NCI-H1092 (cell line): ENCODE measurements around the gene COX7A2.

ENCODE experiments used
- DNase-seq: peaks from one replicate; lab custom pipeline; 2025; lab: John Stamatoyannopoulos, UW

Gene COX7A2, protein sequence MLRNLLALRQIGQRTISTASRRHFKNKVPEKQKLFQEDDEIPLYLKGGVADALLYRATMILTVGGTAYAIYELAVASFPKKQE

DNA sequence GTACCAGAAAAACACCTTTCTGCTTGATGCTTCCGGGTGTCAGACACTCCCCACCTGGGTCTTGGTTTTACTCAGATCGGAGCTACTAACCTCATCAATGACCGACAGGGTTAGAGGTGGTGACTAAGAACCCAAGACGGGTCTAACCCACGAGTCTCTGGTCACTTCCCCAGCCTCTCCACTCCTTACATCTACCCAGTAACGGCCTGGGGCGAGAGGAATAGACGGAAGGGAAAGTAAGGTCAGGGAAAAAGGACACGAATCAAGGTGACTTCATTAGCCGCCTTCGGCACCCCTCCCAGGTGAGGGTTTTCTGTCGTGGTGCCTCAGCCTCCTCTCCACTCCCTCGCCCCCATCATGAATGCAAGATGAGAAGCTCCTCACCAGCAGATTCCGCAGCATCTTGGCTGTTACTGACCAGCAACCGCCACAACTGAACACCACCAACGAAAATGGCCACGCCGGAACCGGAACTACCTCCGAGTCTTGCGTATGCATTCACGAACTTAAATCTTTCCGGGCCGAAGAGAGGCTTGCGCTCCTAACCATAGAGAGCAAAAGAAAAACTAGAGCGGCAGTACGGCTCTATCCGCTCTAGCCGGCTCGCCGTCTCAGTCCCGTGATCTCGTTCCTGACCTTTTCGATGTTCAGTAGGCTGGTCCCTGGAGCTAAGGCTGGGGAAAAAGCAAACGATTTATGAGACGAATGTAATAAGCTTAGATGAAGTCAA lies at the start of gene COX7A2:
Gene COX7A2, minus strand, starts transcription at position 469 of the 730 bp plus-strand sequence. Its CDS starts 67 bp downstream, at position 402.
- peak; percentile 92 for DNase-seq

- DNase-seq = no peak
Measured at GRCh38 chr6:75292555-75292954, 49.0 kb upstream of the COX7A2 start.

GRCh38 chr6:75291744-75292143 lies 48.1 kb upstream of the COX7A2 start:
- no peak for DNase-seq

GRCh38 chr6:75291331-75291730 lies 47.7 kb upstream of the COX7A2 start:
- DNase-seq = no peak

DNA sequence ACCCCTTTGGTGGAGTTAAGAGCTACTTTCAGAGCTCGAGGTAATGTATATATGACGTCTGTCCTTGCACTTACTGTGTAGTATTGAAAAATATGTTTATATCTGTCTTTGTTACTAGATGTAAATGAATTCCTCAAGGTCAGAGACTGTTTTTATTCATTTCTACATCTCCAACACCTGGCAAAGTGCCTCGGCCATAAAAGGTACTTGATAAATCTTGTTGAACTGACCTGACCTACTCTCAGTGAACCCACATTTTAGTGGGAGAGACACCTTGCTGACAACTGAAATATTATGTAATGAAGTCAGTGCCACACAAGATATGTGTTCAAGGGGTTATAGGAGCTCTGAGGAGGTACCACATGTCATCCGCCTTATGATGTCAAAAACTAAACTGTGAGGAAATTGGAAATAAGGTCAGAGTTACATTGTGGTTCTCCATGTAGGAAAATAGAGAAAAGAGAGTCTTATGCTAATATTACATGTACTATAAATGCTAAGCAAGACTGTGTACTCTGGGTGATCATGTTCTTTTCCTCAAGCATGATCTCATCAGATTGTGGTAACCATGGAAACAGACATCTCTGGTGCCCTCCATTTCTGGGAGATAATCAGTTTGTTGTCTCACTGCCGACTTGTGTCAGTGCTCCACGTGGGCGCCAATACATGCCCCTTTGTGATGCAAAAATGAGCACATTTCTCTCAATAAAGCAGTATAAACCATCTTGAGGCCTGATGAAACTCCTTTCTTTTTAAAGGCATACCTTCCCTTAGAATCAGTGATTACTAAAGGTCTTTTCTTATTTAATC lies 46.7 kb upstream of the COX7A2 start:
- DNase-seq = no peak

DNA sequence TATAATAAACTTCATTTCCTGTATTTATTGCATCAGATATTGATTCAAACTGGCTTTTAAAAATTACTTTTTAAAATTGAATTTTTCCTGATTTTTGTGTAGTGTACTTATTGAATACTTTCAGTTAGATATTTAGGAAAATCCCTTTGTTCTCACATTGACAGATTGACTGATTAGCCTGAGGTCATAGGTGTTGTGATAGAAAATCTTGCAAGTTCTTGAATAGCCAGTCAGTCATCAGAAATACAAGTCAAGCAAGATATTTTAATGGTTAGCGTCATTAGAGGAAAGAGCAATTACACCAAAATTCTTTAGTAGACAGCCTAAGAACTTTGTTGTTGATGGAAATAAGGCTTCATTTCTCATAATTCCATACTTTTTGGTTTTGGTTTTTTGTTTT lies 44.4 kb upstream of the COX7A2 start:
- no peak for DNase-seq

DNA sequence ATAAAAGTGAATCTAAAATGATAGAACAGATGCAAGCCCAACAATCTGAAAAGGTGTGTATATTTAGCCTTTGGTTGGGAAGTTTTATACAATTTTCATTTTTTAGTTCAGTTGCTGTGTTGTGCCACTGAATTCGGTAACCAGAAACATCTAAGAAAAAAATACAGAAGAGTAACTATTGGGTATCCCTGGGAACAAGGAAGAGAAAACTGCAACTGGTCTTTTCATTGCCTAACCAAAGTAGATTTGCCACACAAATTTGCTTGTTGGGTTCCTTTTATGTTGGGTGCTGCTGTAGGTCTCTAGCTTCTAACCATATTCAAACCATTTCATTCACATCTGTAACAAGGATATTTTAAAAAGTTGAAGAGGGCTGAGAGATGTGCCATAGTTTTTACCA lies 43.8 kb upstream of the COX7A2 start:
- no peak for DNase-seq

DNA sequence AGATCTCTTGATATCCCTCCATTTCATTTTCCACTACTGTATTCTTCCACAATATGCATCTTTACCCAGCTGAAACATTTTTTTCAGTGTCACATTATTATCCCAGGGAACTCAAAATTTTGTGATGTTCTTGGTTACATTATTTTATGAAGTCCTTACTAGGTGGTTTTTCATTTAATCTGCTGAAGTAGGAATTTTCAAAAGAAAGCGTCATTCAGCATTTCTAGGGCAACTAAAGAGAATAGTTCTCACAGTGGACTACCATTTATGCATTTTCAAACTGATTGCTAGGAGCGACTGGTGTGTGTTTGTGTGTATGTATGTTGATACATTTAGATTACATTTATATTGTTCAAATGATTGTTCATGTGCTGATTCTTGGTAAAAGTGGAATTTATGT lies 43.4 kb upstream of the COX7A2 start:
- no peak for DNase-seq

- DNase-seq = no peak
Measured at GRCh38 chr6:75285283-75285639, 41.7 kb upstream of the COX7A2 start.

DNA sequence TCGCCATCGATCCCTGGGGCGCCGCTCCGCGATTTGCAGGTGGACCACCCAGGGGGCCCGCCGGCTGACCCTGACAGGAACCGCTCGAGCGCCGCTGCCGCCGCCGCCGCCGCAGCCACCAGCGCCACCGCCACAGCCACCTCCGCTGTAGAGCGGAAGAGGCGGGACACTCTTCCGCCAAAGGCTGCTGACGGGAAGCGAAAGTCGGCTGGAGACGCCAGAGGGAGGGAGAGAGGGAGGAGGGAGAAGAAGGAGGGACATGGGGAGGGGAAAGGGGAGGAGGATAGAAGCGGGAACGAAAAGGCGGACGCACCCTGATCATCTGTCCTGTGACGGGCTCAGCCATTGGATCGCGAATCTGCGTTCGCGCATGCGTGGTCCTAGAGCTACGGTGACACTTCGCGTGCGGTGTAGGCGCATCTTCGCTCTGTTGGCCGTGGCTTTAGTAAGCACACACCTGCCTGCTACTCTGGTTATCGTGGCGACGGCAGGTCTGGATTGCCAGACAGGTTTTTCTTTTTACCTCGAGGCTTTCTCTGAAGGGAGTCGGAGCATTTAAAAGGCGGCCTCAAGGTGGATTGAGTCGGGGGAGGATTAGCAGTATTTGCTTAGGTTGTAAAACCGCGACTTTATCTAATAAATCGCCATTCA lies 41.2 kb upstream of the COX7A2 start, which contains the start of gene TMEM30A:
Gene TMEM30A, minus strand, starts transcription at position 161 of the 651 bp plus-strand sequence. Its CDS starts 154 bp downstream, at position 7.
- peak; percentile 97 for DNase-seq

DNA sequence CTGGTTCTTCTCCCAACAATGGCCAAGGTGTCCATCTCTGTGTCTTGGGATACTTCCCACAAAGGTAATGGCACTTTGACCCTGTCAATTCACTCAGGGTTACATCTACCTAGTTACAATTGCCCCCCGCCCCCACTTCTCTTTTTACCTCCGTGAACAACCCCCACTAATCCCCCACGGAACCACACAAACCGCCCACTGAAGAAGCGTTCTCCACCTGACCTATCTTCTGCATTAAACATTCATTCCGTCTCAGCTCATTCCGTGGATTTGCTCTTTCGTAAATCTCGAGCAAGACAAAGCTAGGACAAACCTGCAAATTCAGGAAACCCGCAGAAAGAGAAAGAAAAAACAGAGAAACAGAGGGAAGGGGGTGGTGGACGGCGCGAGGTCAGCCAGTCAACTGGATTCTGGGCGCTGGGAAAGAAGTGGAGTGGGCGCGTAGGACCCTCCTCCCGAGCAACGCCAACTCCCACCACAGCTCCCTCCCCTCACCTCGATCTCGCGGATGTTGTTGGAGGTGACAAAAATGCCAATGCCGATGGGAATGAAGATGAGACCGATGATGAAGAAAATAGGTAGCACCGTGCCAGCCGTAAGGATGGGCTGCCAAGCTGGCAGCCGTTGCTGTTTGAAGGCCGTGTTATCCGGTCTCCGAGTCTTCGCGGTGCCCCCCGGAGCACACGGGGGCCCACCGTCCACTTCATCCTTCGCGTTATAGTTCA lies 40.5 kb upstream of the COX7A2 start:
- DNase-seq = peak; percentile 19

- DNase-seq = no peak
Measured at GRCh38 chr6:75282706-75283105, 39.1 kb upstream of the COX7A2 start.

DNA sequence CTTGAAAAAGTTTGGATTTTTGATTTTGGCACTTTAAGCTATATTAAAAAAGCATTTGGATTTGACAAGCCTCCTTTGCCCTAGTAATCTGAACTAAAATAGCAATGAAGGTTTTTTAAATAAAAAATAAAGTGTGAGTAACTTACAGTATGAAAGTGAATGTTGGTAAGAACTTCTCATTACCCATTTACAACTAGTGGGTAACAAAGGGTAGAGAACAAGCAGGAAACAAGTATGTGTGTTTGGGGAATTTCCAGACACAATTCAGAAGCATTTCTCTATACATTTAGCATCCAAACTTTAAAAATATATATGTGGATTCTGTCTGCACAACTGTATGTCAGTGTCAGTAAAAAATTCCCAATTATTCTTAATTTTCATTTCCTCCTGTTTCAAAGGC lies 38.1 kb upstream of the COX7A2 start:
- no peak for DNase-seq

DNA sequence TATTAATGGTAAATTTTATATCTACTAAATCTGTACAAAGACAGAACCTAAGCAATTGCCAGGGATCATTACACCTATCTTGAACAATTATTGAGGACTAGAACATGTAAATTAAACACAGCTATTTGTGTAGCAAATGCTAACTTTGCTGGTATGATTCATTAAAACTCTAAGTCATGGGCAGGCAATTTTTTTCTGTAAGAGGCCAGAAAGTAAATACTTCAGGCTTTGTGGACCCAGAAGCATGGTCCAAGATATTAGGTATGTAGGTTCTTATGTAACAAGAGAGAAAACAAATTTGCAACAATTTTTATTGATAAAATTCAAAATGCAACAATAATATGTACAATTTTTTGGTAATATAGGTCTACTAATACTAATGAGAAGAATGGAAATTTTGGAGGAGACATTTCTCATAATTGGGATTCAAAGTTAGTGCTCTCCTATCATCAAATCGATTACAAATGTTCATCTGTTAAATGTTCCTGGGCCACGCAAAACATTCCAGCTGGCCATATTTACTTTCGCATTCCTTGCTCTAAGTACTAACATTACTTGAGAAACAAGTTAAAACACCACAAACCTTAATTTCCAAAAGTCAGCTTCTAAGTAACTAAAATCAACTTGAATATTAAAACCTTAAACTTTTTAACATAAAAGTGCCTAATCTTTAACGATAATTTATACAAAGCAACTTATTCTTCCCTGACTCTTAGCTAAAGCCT lies 36.7 kb upstream of the COX7A2 start:
- DNase-seq = no peak

- no peak for DNase-seq
Measured at GRCh38 chr6:75279418-75279817, 35.8 kb upstream of the COX7A2 start.

- no peak for DNase-seq
Measured at GRCh38 chr6:75278474-75279077, 35.0 kb upstream of the COX7A2 start.

DNA sequence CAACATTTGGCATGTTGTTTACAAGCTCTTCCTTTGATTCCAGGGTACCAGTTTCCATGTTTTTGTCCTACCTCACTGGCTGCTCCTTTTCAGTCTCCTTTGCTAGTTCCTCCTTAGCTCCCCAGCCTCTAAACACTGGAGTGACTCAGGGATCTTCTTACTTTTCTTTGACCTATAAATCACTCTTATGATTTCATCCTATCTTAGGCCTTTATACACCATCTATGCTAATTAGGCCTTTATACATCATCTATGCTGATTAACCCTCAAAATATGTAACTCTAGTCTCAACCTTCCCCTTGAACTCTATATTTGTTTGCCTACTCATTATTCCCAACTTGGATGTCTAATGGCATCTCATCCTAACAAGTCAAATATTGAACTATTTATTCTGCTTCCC lies 31.5 kb upstream of the COX7A2 start:
- DNase-seq = no peak

DNA sequence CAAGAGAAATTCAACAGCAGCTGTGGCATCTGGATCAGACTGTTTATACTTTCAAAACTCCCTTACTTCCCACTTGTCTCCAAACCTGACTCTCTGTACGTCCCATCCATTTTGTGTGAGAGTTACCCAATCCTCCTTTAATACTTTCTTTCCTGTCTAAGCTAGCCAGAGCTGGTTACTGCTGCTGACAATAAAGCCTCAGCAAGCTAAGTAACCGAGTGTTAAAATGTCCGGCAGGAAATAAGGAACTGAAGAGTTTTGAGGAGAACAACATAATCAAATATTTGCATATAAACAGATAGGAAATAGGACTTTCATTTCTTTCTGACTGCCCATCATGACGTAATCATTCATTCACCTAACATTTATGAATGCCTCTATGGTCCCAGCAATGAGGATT lies 29.4 kb upstream of the COX7A2 start:
- no peak for DNase-seq

- DNase-seq = no peak
Measured at GRCh38 chr6:75272145-75272840, 28.7 kb upstream of the COX7A2 start.

DNA sequence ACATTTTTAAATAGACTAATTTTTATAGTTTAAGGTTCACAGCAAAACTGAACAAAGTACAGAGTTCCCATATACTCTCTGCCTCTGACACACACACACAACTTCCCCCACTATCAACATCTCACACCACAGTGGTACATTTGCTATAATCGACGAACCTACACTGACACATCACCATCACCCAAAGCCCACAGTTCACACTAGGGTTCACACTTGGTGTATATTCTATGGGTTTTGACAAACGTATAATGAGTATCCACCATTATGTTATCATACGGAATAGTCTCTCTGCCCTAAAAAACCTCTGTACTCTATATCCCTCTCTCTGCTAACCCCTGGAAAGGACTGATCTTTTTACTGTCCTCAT lies 25.4 kb upstream of the COX7A2 start:
- no peak for DNase-seq
